ENCODE measurements around the gene SDS.

DNA sequence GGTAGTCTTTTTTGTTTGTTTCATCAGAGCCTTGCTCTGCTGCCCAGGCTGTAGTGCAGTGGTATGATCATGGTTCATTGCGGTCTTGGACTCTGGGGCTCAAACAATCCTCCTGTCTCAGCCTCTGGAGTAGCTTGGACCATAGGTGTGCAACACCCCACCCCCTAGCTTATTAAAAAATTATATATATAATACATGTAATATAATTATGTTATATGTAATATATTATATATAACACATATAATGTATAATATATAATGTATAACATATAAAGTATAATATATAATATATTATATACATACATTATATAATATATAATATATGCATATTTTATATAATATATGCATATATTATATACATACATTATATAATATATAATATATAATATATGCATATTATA lies 46.2 kb upstream of the SDS start:
- TF ChIP-seq POLR2A (IDR thresholded peaks at IDR 0.05) = no peak
- TF ChIP-seq, protein P1, sequence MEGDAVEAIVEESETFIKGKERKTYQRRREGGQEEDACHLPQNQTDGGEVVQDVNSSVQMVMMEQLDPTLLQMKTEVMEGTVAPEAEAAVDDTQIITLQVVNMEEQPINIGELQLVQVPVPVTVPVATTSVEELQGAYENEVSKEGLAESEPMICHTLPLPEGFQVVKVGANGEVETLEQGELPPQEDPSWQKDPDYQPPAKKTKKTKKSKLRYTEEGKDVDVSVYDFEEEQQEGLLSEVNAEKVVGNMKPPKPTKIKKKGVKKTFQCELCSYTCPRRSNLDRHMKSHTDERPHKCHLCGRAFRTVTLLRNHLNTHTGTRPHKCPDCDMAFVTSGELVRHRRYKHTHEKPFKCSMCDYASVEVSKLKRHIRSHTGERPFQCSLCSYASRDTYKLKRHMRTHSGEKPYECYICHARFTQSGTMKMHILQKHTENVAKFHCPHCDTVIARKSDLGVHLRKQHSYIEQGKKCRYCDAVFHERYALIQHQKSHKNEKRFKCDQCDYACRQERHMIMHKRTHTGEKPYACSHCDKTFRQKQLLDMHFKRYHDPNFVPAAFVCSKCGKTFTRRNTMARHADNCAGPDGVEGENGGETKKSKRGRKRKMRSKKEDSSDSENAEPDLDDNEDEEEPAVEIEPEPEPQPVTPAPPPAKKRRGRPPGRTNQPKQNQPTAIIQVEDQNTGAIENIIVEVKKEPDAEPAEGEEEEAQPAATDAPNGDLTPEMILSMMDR (IDR thresholded peaks at IDR 0.05) = no peak

All from vagina (tissue), 2 donors.